Keratinocyte (primary cell): ENCODE data around the gene C3orf20.

Source experiments
- EZH2 ChIP-seq: IDR thresholded peaks from one replicate; pipeline ENCODE4 v1.6.1; 2012; ENCODE audit warnings: inconsistent platforms, mild to moderate bottlenecking, low read length, moderate library complexity
- TF ChIP-seq, protein P1 (sequence below), 3 experiments: IDR thresholded peaks in 1 of 3; conservative IDR thresholded peaks in 1 of 3; optimal IDR thresholded peaks in 1 of 3; 2 replicates in 2 of 3; 3 replicates in 1 of 3; pipeline versions ENCODE3 to v1.5.1; 2011; ENCODE audit warnings: low read length in 3 of 3, mild to moderate bottlenecking in 3 of 3, moderate library complexity in 2 of 3, control low read depth in 1 of 3, inconsistent platforms in 1 of 3; ENCODE audit not compliant: insufficient read depth in 2 of 3; ENCODE audit errors: extremely low read depth in 1 of 3

DNA sequence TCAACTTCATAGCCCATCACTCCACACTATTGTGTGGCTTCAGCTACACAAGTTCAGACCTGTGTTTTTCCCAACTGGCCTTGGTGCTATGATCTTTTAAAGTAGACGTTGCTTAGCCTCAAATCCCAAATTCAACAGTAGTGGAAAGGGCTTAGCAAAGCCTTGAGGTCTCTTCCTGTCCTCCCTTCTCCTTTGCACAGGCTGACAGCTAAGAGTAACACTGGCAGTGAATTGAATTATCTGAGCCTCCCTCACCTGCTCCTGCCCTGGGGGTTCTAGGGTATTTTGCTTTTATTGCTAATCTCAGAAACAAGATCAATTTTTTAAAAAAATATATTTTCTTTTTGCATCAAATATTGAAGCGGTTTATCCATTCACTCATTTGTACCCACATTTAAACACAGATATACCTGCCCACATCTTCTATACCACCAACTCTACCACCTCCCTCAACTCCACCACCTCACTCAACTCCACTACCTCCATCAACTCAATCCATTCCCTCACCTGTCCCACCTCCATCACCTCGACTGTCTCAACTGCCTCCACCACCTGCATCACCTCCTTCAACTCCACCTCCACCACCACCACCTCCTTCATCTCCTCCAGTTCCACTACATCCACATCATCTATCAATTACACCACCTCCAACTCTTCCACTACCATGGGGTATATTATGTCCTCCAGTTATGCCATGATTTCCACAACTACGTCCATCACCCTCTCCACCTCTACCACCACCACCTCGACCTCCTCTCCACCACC, 133.7 kb downstream of the C3orf20 start:
- TF ChIP-seq, protein P1, sequence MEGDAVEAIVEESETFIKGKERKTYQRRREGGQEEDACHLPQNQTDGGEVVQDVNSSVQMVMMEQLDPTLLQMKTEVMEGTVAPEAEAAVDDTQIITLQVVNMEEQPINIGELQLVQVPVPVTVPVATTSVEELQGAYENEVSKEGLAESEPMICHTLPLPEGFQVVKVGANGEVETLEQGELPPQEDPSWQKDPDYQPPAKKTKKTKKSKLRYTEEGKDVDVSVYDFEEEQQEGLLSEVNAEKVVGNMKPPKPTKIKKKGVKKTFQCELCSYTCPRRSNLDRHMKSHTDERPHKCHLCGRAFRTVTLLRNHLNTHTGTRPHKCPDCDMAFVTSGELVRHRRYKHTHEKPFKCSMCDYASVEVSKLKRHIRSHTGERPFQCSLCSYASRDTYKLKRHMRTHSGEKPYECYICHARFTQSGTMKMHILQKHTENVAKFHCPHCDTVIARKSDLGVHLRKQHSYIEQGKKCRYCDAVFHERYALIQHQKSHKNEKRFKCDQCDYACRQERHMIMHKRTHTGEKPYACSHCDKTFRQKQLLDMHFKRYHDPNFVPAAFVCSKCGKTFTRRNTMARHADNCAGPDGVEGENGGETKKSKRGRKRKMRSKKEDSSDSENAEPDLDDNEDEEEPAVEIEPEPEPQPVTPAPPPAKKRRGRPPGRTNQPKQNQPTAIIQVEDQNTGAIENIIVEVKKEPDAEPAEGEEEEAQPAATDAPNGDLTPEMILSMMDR (optimal IDR thresholded peaks at IDR 0.05 in 1 of 3, IDR thresholded peaks at IDR 0.05 in 1 of 3, conservative IDR thresholded peaks at IDR 0.05 in 1 of 3; ENCODE audit: extremely low read depth in 1 of 3, insufficient read depth in 2 of 3, low read length in 3 of 3): no peak
- no peak for TF ChIP-seq EZH2
